SKM-1 (cell line): Measurements from ENCODE around the gene R3HDML.
A peak's percentile ranks its signal among the peaks of the same experiment; 100 is the strongest.

Source experiments
- DNase-seq: peaks from one replicate; lab custom pipeline; 2025; ENCODE audit not compliant: unreplicated experiment; lab: John Stamatoyannopoulos, UW

Gene R3HDML

DNA sequence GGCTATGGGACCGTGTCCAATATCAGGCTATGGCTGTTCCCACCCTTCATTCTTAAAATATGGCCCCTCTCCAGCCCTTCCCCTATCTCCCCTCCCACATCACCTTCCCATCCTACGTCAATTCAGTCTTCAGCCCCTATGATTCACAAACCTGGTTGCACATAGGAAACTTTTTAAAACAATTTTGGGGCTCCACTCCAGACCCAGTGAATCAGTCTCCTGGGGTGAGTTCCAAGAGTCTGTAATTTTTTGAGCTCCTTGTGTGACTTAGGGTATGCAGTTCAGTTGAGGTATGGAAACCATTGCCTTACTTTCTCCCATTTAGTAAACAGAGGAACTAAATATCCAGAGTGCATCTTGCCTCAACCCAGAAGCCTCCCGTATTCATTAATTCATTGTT is 24.2 kb downstream of the R3HDML start:
- no peak for DNase-seq

DNA sequence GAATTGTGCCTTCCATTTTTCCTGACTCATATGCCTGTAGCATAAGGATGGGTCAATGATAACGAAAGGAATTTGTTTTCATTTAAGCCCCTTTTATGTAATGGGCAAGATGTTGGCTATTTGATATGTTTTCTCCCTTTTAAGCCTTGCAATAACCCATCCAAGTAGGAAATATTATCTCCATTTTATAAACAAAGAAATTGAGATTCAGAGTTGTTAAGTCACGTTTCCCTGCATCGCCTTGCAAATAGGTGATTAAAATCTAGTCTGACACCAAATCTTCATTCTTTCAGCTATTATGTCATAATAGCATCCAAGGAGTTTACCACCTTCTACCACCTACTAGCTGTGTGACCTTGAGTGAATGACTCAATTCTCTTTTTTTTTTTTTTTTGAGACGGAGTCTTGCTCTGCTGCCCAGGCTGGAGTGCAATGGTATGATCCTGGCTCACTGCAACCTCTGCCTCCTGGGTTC is 25.7 kb downstream of the R3HDML start:
- no peak for DNase-seq

DNA sequence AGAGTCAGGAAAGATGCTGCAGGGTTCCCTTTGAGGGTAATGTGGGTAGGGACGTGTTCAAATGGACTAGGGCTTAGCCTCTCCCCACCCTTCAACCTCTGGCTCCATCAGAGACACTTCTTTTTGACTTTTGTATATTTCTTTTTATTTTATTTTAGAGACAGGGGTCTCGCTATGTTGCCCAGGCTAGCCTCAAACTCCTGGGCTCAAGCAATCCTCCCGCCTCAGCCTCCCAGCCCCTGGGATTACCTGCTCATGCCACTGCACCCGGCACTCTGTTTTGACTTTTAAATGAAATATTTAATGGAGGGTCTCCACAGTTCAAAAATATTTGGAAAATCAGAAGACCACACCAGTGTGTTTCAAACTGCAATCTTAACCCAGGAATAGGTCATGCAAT is 27.2 kb downstream of the R3HDML start:
- DNase-seq = no peak

DNA sequence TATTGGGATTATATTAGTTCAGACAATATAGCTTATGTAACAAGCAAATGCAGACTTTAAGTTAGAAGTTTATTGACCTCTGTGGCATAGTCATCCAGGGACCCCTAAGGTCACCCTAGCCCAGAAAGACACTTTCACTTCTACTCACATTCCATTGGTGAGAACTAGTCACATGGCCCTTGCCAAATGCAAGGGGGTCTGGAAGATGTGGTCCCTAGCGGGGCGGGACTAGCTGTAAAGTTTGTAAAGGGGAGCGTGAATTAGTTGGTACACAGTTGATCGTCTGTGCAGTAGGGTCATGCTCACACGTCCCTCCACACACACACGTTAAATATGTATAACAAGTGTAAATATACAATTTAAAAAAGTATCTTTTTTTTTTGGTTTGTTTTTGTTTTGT is 27.9 kb downstream of the R3HDML start:
- no peak for DNase-seq

DNA sequence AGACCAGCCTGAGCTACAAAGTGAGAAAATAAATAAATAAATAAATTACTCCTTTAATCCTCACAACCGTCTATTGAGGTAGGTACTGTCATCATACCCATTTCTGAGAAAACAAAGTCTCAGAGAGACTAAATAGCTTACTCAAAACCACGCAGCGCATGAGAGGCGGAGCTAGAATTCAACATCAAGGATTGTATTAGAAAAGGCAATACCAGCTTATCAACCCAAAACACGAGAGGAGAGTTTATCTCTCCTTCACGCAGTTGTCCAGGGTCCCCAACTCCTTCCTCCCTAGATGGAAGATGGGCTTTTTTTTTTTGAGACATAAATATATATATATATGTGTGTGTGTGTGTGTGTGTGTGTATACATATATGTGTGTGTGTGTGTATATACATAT is 30.9 kb downstream of the R3HDML start:
- no peak for DNase-seq

DNA sequence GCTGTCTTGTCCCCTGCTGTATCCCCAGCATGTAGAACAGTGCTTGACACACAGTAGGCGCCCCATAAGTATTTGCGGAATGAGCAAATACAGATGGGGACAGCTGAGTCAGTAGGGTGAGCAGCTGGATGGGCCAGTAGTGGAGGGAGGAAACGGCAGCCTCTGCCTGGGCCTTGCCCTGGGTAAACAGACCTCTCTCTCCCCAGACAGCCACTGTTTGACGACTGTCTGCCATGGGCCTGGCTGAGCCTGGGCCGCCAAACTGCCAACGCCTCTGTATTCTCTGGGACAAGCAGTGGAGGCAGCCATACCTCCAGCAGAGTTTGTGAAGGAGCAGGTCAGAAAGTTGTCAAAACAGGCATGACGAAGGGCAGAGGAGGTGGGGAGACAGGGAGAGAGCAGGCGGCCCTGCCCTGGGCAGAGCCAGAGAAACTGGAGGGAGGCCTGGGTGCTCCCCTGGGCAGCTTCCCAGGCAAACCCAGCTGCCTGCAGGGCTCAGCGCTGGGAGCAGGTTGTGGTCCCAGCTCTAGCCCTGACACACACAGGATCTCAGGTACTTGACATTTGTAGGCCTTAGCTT is 33.9 kb downstream of the R3HDML start:
- DNase-seq = no peak

DNA sequence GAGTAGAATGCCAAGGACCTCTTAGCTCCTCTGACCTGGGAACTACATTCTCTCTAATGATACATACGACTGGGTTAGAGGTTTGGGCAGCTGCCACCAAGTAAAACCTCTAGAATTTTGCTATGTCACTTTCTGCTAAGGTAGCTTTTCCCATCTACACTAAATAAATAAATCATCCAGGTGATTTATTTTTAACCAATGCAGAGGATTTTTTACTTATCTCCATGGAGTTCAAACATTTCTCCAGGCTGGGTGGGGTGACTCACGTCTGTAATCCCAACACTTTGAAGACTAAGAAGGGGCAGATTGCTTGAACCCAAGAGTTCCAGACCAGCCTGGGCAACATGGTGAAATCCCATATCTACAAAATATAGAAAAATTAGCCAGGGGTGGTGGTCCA is 45.8 kb downstream of the R3HDML start:
- DNase-seq = no peak

DNA sequence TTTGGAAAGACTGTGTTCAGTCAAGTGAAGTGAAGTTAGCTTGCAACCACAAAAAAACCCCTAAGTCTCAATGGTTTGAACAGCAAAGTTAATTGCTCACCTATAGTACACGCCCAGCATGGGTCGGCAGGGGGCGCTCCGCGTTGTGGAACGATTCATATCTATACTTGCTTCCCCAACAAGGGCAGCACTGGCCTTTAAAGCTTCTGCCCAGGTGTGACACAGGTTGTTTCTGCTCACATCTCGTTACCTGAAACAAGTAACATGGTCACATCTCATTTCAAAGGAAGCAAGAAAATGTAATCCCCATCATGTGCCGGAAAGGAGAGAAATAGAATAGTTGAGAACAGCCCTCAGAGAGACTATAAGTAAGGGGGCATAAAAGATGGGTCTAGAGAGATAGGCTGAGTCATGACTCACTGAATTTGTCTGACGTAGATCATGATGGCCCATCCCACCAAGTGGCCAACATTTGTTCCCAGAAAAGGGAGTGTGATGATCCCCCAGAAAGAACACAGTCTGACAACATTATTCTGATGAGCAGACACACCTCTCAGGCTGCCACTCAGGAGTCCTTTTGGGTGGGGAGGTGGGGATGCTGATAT is 47.7 kb downstream of the R3HDML start:
- peak; percentile 48 for DNase-seq

DNA sequence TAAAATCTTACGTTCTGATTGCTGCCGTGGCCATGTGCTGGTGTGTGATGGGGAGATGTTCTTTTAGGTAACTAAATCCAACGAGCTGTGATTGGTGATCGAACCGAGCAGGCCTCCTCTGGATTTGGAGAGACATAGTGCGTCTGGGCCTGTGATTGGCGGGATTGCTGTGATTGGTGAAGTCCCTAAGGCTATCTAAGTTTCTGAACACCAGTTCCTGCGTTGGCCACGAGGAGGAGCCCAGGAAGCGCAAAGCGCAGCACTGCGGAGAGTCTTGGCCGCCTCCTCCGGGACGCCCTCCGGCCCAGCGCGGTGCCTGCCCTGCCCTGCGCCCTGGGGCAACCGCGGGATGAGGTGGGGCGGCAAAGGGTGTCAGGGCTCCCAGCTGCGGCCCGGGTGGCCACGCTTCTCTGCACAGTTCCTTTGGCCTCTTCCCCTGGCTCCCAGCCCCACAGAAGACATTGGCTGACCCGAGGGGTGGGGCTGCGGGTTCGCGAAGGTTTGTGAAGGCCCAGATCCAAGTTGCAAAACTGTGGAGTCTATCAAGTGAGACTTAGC is 51.7 kb downstream of the R3HDML start:
- DNase-seq = peak; percentile 23

DNA sequence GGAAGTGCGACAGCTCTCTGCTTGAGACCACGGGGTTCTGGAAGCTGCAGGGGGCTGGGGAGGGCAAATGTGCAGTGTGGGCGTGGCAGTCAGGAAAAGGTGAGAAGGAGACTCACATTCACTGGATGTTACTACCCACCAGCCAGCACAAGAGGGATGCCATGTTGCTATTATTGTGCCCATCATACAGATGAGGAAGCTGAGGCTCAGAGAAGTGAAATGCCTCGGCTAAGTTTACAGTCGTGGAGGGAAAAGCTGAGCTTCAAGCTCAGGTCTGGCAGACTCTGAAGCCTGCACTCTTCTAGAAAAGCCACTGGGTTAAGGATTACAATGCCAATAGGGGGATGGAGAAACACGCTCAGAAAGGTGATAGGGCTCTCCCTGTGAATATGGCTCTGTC is 53.0 kb downstream of the R3HDML start:
- DNase-seq = no peak

DNA sequence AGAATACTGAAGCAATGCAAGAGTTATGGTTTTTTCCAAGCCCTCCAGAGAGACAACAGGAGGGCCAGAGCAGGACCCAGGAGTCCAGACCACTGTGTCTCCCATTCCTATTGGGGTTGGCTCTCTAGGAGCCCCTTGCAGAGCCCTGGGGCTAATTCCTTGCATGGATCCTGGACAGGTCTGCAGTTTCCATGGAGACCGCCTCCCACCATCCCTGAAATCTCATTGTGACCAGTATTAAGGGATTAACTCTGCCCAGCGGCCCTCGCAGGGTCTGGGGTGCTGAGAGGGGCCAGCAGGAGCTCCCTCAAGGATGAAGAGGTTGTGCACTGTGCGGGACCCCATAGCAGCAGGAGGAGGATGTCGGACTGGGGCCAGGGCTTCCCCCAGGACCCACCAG is 53.4 kb downstream of the R3HDML start:
- no peak for DNase-seq

DNA sequence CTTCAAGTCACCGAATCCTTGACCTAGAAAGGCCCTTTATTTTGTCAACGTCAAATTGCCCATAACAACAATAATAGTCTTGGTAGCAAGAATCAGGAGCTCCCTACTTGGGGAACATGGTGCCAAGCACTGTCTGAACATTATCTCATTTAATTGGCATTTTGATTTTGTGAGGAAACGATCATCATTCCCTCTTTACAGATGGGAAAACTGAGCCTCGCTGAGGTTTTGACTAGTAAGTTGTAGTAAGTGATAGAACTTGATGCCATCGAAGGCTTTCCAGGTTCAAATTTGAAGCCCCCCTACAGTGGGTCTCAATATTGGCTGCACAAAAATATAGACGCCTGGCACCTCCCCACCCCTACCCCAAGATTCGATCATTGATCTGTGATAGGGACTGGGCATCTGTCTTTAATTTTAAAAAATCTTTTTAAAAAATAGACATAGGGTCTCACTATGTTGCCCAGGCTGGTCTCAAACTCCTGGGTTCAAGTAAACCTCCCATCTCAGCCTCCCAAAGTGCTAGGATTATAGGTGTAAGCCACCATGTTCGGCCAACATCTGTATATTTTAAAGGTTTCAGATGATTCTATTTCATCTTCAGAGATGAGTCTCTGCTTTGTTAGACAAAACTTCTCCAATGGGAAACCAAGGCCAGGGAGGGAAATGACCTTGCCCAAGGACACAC is 55.4 kb downstream of the R3HDML start:
- no peak for DNase-seq

DNA sequence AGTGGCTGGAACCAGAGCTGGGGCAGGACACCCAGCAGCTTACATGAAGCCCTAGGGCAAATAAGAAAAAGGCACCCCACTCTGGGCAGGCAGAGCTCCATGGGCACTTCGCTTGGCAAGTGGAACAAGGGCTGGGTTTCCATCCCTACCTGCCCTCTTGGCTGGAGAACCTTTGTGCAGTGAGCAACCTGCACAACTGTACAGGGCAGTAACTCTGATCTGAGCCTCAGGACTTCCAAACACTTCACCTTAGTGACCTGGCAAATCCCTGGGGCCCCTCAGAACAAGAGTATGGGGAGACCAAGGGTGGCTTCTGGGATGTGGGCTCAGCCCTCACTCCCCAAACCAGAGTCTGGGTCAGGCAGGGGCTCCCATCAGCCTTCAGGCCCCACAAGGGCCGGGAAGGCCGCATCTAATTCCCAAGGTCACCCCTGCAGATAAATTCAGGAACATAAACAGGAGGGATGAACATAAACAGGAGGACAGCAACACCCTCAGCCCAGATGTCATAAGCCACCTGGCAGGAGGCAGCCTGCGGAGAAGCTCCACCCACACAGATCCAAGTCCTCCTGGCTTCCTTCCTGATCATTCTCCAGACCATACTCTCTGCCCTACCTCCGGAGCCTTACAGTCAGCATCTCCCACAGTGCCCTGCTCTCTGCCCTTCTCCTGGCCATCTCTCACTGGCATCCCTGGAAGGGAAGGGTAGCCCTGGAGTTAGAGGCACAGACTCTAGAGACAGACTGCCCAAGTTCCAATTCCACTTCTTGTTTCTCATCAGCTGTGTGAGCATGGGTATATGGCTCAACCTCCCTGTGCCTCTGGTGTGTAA is 56.1 kb downstream of the R3HDML start:
- DNase-seq = no peak

DNA sequence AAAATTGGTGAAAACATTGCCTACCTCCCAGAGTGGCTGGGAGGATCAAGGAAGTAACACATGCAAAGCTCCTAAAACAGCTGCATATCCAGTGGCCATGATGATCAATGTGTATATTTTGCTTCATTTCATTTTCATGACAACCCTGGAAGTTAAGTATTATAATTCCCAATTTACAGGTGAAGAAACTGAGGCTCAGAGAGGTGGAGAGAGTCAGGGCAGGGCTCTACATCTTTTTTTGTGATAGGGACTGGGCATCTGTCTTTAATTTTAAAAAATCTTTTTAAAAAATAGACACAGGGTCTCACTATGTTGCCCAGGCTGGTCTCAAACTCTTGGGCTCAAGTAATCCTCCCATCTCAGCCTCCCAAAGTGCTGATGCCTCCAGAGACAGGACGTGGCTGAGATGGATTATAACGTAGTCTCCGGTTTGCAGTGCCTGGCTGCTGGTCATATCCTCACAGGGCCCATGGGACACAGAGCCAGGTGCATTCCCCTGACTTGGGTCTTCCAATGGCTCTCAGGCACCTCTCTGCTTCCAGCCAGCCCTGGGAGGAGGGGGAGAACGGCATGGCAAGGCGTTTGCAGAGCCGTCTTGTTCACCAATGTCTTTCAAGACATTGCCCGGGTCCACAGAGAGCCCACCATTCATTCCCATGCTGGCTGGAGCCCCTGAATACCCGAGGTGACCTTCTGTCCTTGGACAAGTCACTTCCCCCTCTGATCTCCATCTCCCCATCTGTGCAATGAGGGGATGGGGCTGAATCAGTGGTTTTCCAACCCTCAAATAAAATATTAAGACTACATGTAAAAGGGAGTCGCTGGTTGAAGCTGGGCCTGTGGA is 57.0 kb downstream of the R3HDML start:
- DNase-seq = no peak

DNA sequence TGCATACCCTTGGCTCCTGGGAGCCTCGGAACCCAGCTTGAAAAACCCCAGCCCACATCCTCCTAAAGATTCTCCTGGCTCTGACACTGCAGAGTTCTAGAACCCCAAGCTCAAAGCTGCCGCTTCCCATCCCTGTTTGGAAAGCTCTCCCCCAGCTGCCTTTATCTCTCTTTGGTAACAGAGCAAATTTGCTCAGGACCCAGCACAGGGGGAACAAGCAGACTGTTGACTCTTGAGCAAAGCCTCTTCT is 57.5 kb downstream of the R3HDML start:
- DNase-seq = no peak

DNA sequence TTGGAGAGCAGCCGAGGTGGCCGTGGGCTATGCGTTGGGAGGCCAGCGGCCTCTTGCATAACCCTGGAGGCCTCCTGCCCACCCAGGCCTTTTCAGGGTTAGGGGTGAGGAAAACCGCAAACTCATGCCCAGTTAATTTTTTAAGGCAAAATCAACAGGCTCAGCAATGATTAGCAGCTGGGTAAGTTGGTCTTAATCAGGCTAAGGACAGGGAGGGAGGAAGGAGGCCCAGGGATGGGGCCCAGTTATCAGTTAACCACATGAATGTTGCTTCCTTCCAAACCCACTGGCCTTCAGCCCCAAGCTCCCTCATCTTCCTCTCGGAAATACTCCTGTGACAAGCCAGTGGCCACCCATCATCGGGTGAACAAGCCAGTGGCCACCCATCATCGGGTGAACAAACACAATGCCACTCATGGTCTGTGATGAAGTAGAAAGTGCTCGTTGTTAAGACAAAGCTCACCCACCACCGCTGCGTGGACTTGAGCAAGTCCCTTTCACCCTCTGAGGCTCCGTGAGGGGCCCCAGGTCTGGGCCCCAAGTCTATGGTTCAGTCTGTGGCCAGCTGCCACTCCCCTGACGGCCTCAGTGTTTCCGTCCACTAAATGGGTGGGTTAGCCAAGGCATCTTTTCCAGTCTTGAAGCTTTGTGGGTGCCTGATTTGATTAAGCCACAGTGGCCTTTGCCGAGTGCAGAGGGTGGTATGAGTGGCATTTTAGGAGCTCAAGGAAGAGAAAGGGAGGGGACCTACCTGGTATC is 58.0 kb downstream of the R3HDML start:
- DNase-seq = peak; percentile 72

DNA sequence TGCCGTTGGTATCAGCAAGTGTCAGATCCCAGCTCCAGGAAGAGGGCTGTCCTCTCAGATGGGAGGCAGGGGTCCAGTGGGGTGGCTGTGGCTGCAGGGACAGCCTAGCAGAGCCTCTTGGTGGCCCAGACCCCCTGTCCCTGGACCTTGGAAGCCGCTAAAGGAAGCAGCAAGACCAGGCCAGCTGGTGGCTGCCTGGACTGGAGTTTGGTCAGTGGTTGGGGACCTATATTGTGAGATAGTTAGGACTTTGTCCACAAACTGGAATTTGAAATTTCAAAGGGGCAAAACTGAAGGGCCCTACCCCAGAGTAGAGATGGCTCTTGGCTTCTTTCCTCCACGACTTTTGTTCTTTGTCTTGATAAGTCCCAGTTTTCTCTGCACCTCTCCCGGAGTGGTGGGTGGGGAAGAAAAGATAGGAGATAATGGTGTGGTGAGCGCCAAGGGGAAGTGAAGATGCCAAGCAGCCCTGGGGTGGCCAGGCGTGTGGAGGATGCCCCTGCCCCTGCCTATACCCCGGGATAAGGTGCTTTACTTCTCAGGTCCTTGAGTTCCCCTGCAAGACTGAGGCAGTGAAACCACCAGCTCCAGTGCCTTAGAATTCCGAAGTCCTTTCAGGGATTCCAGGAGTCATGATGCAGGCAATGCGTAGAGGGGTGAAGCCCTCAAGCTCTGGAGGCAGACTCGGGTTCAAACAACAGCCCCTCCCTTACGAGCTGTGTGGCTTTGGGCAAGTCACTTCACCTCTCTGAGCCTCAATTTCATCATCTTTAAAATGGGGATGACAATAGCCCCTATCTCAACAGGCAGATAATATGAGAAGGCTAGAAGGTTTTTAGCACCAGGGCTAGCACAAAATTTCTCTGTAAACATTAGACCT is 58.9 kb downstream of the R3HDML start:
- no peak for DNase-seq

DNA sequence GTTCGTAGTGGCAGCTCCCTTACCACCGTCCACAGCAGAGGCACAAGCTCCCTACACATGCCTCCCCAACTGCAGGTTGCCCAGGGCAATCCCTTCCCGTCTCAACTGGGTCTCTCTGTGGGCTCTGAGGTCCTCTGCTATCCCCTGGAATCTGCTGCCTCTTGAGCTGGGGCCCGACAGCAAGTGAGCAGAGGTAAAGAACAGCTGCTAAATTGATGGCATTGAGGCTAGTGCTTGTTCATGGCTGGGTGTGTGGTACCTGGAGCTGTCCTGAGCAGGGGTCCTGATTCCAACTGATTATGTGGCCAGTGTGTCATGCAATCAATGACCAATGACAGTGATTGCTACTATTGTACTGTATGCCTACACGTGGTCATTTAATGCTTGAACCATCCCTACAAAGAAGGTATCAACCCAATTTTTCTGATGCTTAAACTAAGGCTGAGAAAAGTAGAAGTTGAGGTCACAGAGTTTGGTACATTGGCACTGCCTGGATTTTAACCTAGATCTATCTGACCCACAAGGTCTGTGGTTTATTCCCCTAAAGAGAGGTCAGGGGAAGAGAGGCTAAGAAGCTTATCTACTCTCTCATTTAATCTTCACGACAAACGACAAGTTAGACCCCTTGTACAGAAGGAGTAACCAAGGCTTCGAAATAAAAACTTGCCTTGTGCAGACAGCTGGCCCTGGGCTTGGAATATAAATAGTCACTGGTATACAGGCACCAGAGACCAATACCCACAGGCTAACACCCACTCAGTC is 59.7 kb downstream of the R3HDML start:
- DNase-seq = no peak
